Measurements from ENCODE around the gene FYCO1.

- TF ChIP-seq CTCF (conservative IDR thresholded peaks at IDR 0.05; ENCODE audit: low read depth, low read length) (no peak), EZH2 (IDR thresholded peaks at IDR 0.05; ENCODE audit: low read length, unreplicated experiment) (no peak)
These were observed 72.6 kb downstream of the FYCO1 start for GRCh38 chr3:45922950-45923590.

Data from PC-3 (cell line).